NT2/D1 (cell line): ENCODE results near the gene ZCCHC2.

Experiments used
- SUZ12 ChIP-seq: IDR thresholded peaks from 2 replicates; pipeline ENCODE4 v1.6.1; 2011; ENCODE audit not compliant: insufficient read length, insufficient read depth; ENCODE audit errors: extremely low read depth
- YY1 ChIP-seq: IDR thresholded peaks from 2 replicates; pipeline ENCODE4 v1.6.1; 2011; ENCODE audit not compliant: insufficient read length, insufficient read depth
- ZNF274 ChIP-seq: IDR thresholded peaks from 2 replicates; pipeline ENCODE4 v1.6.1; 2011; ENCODE audit warnings: mild to moderate bottlenecking, low read depth, low read length

DNA sequence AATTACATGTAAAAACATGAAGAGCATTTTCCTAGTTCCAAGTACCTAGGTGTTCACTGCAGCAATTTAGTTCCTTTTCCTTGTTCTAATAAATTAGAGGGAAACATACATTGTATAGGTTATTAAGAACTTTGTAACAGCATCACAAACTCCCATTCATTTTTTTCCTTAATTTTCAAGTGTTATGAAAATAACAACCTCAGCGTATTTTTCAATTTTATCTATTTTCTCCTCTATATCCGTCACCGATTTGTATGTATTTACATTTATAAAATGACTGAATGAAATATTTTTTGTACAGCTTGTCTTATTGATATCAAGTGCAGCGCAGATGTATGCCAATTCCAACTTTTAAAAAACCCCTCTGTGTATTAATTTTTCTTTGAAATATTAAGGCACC, 44.0 kb downstream of the ZCCHC2 start:
- no peak for TF ChIP-seq YY1
- TF ChIP-seq ZNF274, result no peak
- TF ChIP-seq SUZ12, result no peak
